Head of caudate nucleus (tissue), 42 donors: Measurements from ENCODE around the gene PDZD7.

ENCODE experiments used
- DNase-seq, 42 donors: peaks; one replicate each; pipeline versions ENCODE4 v3.0.0 to v3.0.0-alpha.2; 2020 to 2021; ENCODE audit warnings: mixed read lengths in 7 of 42
- intact Hi-C: fragments of 100-400 bp; cut with DNase I; formaldehyde crosslinking; loops from one replicate; pipeline ENCODE4 v1.15.0; 2022

The PDZD7 gene

GRCh38 chr10:100967332-100967731, 63.6 kb downstream of the PDZD7 start:
- intact Hi-C loops, result no loop called here
- DNase-seq, result no peak

GRCh38 chr10:100966887-100967286, 64.0 kb downstream of the PDZD7 start:
- DNase-seq, result no peak
- intact Hi-C loops, result no loop called here

DNA sequence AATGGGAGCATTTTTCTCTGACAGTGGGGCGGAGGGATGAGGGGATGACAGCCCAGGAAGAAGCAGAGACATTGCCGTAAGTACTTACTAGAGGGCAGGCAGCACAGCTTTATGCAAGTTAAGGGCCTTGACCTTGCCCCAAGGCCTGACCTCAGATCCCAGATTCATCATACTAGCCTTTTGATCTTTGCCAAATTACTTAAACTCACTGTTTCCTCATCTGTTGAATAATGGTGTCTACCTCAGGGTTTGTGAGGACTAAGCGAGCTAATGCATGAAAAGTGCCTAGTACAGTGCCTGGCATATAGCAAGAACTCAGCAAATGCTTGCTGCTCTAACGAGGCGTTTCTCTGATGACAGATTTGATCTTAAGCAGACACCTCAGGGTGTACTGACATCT, 65.1 kb downstream of the PDZD7 start:
- DNase-seq, result no peak
- intact Hi-C loops, result no loop called here

- intact Hi-C loops, result no loop called here
- DNase-seq, result no peak
Observed at GRCh38 chr10:100963826-100964225, 67.1 kb downstream of the PDZD7 start.

- intact Hi-C loops, result no loop called here
- no peak for DNase-seq
Observed at GRCh38 chr10:100962351-100963080, 68.4 kb downstream of the PDZD7 start.

DNA sequence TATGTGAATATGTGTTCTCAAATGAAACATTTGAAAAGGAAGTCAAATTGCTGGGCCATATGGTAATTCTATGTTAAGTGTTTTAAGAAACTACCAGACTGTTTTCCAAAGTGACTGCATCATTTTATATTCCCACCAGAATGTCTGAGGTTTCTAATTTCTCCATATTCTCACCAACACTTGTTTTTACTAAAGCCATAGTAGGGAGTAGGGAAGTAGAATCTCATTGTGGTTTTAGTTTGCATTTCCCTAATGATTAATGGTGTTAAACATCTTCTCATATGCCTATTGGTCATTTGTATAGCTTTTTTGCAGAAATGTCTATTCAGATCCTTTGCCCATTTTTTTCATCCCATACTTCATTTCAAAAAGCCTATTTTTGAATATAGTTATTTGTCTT, 70.7 kb downstream of the PDZD7 start:
- intact Hi-C loops, result no loop called here
- DNase-seq, result no peak
